Occipital lobe (tissue), 2 donors: ENCODE results near the gene TDRD1. TPM values are rescaled to one million over a fixed set of nuclear protein-coding genes. Genes with fewer than 3 reads are reported as not detected.

Experiments
- small RNA-seq: library from RNA; depleted of rRNA; stranded (forward); fragments of <200 nt; gene quantifications from one replicate; pipeline ENCODE3, GENCODE V24; 2014
- total RNA-seq: library from RNA; depleted of rRNA; stranded (reverse); fragments of >200 nt; gene quantifications from one replicate; pipeline ENCODE4 v1.2.3, GENCODE V29; 2014

The TDRD1 gene
- total RNA-seq, 1 donor from 2014 or later, result under 0.01 TPM

Small RNA genes lying within 50 kb of the gene (small RNA-seq; reads per million reads assigned to genes)
- not detected for gene RF02277

Other genes with a start within 250 kb of the TDRD1 start
- 3.3 TPM for gene ADRB1, start 135.5 kb upstream of the TDRD1 start, total RNA-seq
- gene CCDC186, start 5.2 kb upstream of the TDRD1 start, total RNA-seq, result 64.4 TPM
- 3.6 TPM for gene VWA2, start 59.9 kb downstream of the TDRD1 start, total RNA-seq
- gene AFAP1L2, start 225.1 kb downstream of the TDRD1 start, total RNA-seq, result 8.1 TPM